ENCODE measurements around the gene WSB1.
"Not testable (repeated sequence)": the region's sequence is repeated elsewhere in the genome, so short reads cannot be mapped to it uniquely, and the experiment has no call there.

Gene WSB1

DNA sequence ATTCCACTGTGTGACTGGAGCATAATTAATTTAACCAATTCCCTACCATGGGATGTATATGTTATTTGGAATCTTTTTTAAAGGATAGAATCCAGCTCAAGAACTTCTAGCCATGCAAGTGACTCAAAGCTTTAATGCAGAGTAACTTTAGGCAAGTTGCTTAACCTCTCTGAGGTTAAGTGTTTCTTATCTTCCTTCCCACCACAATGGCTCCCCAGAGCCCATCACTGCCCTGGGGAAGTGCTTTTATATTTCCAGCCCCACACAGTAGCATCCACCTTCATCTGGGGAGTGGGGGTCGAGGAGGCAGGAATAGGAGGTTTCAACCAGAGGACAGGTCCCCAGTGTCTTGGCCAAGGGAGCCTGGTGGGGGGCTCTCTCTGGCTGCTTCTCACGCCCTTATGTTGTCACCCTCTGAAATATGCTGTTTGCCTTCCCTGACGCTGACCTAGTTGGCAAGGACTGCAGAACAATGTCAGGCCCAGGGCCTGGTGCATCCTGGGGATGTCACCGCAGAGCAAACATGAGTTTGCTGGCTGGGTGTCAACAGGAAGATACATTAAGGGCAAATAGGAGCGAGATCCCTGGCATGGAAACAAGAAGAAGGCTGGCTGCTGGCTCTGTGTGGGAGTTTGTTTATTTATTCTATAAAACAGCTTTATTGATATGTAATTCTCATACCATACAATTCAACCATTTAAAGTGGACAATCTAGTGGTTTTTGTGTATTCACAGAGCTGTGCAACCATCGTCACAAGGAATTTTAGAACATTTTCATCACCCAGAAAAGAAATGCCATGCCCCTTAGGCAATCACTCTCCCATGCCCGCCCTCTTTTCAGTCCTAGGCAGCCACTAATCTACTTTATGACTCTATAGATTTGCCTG, 46.6 kb upstream of the WSB1 start:
- peaks cover 38% of the 10 kb centered on the region for H3K4me1 ChIP-seq (ENCODE audit: insufficient read depth, poor library complexity, severe bottlenecking)
- ATAC-seq (ENCODE audit: low read depth) (peak; percentile 36), DNase-seq (ENCODE audit: low spot score) (no peak)
- no peak overlapping the region for H3K27ac ChIP-seq (ENCODE audit: poor library complexity, severe bottlenecking)
- H3K4me3 ChIP-seq (ENCODE audit: severe bottlenecking) = no peak overlapping the region
- H3K36me3 ChIP-seq (ENCODE audit: low read depth) = no peaks in the 10 kb centered on the region
- H3K9me3 ChIP-seq (ENCODE audit: severe bottlenecking) = no peaks in the 10 kb centered on the region
- no peaks in the 10 kb centered on the region for H3K27me3 ChIP-seq (ENCODE audit: insufficient read depth, poor library complexity, severe bottlenecking)
- TF ChIP-seq, protein P1, sequence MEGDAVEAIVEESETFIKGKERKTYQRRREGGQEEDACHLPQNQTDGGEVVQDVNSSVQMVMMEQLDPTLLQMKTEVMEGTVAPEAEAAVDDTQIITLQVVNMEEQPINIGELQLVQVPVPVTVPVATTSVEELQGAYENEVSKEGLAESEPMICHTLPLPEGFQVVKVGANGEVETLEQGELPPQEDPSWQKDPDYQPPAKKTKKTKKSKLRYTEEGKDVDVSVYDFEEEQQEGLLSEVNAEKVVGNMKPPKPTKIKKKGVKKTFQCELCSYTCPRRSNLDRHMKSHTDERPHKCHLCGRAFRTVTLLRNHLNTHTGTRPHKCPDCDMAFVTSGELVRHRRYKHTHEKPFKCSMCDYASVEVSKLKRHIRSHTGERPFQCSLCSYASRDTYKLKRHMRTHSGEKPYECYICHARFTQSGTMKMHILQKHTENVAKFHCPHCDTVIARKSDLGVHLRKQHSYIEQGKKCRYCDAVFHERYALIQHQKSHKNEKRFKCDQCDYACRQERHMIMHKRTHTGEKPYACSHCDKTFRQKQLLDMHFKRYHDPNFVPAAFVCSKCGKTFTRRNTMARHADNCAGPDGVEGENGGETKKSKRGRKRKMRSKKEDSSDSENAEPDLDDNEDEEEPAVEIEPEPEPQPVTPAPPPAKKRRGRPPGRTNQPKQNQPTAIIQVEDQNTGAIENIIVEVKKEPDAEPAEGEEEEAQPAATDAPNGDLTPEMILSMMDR (IDR thresholded peaks at IDR 0.05; ENCODE audit: poor library complexity, severe bottlenecking) = no peak

DNA sequence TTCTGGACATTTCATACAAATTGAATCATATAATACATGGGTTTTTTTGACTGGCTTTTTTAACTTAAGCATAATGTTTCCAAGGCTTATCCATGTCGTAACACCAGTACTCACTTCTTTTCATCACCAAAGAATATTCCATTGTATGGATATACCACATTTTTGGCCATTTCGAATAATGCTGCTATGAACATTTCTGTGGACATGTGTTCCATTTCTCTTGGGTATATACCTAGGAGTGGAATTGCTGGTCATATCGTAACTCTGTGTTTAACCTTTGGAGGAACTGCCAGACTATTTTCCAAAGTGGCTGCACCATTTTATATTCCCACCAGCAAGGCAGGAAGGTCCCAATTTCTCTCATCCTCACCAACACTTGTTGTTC, 46.0 kb upstream of the WSB1 start:
- ATAC-seq (ENCODE audit: low read depth) (no peak), DNase-seq (ENCODE audit: low spot score) (no peak)
- Histone ChIP-seq H3K9me3 (ENCODE audit: severe bottlenecking) (no peaks in the 10 kb centered on the region), H3K27ac (ENCODE audit: poor library complexity, severe bottlenecking) (no peak overlapping the region), H3K4me1 (ENCODE audit: insufficient read depth, poor library complexity, severe bottlenecking) (peaks cover 32% of the 10 kb centered on the region), H3K4me3 (ENCODE audit: severe bottlenecking) (no peak overlapping the region), H3K27me3 (ENCODE audit: insufficient read depth, poor library complexity, severe bottlenecking) (no peaks in the 10 kb centered on the region), H3K36me3 (ENCODE audit: low read depth) (no peaks in the 10 kb centered on the region)
- TF ChIP-seq, protein P1 (IDR thresholded peaks at IDR 0.05; ENCODE audit: poor library complexity, severe bottlenecking) = no peak

GRCh38 chr17:27250791-27251190, 43.1 kb upstream of the WSB1 start:
- not testable (repeated sequence) for H3K4me3 ChIP-seq (ENCODE audit: severe bottlenecking); H3K9me3 ChIP-seq (ENCODE audit: severe bottlenecking); H3K27ac ChIP-seq (ENCODE audit: poor library complexity, severe bottlenecking); ATAC-seq (ENCODE audit: low read depth); DNase-seq (ENCODE audit: low spot score); H3K27me3 ChIP-seq (ENCODE audit: insufficient read depth, poor library complexity, severe bottlenecking); H3K36me3 ChIP-seq (ENCODE audit: low read depth)
- peaks cover 13% of the 10 kb centered on the region for H3K4me1 ChIP-seq (ENCODE audit: insufficient read depth, poor library complexity, severe bottlenecking)

DNA sequence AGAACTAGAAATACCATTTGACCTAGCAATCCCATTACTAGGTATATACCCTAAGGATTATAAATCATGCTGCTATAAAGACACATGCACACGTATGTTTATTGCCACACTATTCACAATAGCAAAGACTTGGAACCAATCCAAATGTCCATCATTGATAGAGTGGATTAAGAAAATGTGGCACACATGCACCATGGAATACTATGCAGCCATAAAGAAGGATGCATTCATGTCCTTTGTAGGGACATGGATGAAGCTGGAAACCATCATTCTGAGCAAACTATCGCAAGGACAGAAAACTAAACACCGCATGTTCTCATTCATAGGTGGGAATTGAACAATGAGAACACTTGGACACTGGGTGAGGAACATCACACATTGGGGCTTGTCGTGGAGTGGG, 39.1 kb upstream of the WSB1 start:
- H3K9me3 ChIP-seq (ENCODE audit: severe bottlenecking); H3K4me3 ChIP-seq (ENCODE audit: severe bottlenecking); ATAC-seq (ENCODE audit: low read depth): not testable (repeated sequence)

DNA sequence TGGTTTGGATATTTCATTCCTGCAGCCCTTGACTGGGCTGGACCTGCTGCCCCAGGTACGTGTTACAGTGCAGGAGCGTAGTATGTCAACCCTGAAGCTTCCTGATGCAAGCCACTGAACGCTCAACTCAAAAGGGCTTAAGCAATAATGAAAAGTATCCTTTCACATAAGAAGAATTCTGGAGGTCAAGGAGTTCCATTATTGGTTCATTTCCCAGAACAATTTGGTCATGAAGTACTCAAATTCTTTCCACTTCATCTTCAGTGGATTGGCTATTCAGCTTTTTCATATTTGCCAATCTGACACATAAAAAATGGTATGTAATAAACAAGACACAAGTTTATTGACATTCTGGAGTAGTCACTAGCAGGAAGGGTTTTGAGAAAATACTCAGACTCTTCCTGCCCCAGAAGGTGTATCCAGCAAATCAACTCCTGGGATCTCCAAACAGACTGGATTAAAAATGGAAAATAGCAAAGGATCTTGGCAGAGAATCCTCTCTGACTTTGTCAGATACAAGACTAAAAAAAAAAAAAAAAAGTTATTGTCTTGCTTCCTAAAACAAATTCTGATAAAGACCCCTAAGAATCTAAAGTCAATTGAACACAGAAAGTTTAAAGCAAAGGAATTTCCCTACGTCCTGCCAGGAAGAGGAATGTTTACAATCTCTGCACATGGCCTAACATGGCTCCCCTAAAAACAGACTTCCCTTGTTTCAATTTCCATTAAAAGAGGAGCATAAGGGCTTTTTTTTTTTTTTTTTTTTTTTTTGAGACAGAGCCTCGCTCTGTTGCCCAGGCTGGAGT, 37.5 kb upstream of the WSB1 start:
- no peaks in the 10 kb centered on the region for H3K27me3 ChIP-seq (ENCODE audit: insufficient read depth, poor library complexity, severe bottlenecking)
- no peaks in the 10 kb centered on the region for H3K9me3 ChIP-seq (ENCODE audit: severe bottlenecking)
- TF ChIP-seq, protein P1 (IDR thresholded peaks at IDR 0.05; ENCODE audit: poor library complexity, severe bottlenecking) = no peak
- no peak overlapping the region for H3K4me3 ChIP-seq (ENCODE audit: severe bottlenecking)
- H3K4me1 ChIP-seq (ENCODE audit: insufficient read depth, poor library complexity, severe bottlenecking) = no peaks in the 10 kb centered on the region
- no peak overlapping the region for H3K27ac ChIP-seq (ENCODE audit: poor library complexity, severe bottlenecking)
- peak; percentile 21; the same call in 1 of the 3 replicates for ATAC-seq (ENCODE audit: low read depth)
- H3K36me3 ChIP-seq (ENCODE audit: low read depth) = no peaks in the 10 kb centered on the region
- no peak for DNase-seq (ENCODE audit: low spot score)

More for the DNA sequence above, 39.1 kb upstream of the WSB1 start:
- not testable (repeated sequence) for H3K4me1 ChIP-seq (ENCODE audit: insufficient read depth, poor library complexity, severe bottlenecking); DNase-seq (ENCODE audit: low spot score); H3K36me3 ChIP-seq (ENCODE audit: low read depth); H3K27me3 ChIP-seq (ENCODE audit: insufficient read depth, poor library complexity, severe bottlenecking); H3K27ac ChIP-seq (ENCODE audit: poor library complexity, severe bottlenecking)
